ENCODE measurements around the gene IL13. TPM values are rescaled to one million over a fixed set of nuclear protein-coding genes. Genes with fewer than 3 reads are reported as not detected.
"Not testable (repeated sequence)": the region's sequence is repeated elsewhere in the genome, so short reads cannot be mapped to it uniquely, and the experiment has no call there.

IL13 gene
- total RNA-seq, 1 donor from 2014 or later, result 0.10 TPM

DNA sequence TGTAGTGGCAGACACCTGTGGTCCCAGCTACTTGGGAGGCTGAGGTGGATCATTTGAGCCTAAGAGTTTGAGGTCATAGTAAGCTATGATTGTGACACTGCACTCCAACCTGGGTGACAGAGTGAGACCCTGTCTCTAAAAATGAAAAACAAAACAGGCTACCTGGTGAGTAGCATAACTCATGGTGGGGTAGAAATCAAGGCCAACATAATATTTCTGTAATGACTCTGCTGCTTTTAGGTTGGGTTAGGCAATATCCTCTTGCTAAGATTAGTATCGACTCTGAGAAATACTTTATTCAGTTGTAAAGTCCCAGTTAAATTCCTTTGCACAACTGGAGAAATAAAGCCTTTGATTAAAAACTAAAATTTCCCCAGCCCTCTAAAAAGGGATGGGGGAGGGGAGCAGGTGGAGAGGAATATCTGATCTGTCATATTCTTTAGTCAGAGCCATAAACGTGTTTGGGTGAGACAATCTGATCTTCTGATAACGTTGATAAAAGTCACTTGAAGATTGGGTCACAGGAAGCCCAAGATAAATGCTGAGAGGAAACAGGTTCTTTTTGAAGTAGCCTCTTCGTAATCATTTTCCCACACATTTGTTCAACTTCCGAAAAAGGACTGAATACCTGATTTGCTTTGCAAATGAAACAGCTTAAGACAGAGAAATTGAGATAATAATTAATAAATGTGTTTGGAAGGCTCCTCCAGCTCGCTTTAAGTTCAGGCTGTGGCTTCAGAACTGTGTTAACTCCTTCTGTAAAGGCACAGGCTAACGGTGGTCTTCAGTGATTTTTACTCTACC lies 30.8 kb downstream of the IL13 start:
- no peak for DNase-seq

DNA sequence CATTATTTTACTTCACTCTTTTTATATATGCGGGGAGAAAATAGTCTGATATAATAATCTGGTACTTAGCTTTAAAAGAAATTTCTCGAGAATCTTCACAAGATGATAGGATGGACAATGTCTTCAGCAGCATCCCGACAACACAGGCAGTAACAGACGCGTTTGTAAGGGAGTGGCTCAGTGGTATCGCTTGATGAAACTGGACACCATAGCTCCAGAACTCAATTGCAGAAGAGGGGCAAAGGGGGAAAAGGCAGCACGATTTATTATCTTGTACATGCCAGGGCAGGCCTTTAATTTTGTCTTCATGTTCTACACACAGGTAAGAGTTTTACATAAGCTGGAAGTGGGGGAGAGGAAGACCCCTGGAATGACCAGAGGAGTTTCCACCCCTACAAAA lies 31.5 kb downstream of the IL13 start:
- DNase-seq, result no peak

DNA sequence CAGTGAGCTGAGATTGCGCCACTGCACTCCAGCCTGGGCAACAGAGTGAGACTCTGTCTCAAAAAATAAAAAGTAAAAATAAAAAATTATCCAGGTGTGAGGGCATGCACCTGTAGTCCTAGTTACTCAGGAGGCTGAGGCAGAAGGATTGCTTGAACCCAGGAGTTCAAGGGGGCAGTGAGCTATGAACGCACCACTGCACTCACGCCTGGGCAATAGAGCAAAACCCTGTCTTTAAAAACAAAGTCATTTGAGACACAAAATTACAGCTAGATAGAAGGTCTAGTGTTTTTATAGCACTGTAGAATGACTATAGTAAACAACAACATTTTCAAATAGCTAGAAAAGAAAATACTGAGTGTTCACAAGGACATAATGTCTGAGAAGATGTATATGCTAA lies 32.2 kb downstream of the IL13 start:
- no peak for DNase-seq

DNA sequence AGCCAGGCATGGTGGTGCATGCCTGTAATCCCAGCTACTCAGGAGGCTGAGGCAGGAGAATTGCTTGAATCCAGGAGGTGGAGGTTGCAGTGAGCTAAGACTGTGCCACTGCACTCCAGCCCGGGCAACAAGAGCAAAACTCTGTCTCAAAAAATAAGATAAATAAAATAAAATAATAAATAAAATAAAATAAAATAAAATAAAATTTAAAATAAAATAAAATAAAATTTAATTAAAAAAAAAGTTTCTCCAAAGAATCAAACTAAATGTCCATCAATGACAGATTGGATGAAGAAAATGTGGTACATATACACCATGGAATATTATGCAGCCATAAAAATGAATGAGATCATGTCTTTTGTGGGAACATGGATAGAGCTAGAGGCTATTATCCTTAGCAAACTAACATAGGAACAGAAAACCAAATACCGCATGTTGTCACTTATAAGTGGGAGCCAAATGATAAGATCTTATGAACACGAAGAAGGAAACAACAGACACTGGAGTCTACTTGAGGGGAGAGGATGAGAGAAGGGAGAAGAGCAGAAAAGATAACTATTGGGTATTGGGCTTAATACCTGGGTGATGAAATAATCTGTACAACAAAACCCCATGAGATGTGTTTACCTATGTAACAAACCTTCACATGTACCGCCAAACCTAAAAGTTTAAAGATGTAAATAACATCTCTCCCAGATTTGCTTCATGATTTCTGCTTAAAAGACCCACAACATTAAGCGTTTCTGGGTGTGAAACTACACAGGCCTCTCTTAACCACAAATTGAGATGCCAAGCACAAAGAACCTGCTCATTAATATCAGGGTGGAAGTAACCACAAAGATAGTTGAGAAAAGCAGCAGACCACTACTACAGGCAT lies 34.0 kb downstream of the IL13 start:
- not testable (repeated sequence) for DNase-seq

DNA sequence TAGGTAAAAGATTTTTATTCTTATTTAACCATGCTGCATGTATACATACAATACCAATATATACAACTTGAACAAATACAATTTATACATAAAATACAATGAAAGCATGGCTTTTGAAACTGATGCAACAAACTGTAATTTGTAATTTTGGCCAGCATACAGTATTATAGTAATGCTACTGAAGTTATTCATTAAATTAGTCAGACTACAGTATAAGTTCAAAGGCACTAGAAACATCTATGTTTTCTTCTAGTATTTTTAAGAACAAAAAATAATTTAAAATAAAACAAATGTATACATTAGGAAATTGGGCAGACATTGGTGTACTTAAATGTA lies 34.6 kb downstream of the IL13 start:
- DNase-seq, result no peak

DNA sequence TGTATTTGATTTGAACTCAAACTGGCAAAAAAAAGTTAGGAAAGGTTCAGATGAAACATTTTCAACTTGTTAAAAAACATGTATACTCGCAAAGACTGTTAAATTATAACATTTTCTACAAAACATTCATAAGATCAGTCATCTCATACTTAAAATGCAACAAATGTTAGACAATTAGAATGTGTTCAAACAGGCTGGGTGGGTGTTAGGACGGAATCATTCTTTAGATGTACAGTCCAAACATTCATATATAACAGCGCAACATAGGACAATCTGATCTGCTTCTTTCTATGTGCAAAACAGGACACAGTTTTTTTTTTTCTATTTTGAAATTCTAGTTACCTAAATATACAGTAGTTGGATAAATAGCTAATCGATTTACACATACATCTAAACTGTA lies 38.0 kb downstream of the IL13 start:
- no peak for DNase-seq

DNA sequence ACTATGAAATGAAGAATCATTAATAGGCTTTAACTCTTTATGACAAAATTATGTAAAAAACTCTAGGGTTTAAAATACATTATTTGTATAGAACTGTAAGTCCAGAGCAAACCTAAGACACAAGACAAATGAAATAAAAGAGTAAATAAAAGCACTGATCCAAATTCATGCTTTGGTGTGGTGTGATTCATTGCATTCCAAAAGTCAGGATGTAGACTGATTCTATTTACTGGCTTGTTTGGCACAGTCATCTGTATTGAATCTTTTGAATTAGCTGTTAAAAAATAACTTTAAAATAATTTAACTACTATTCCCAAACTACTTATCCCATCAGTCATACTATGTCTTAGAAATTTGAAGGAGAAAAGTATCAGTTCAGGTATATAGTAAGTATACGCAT lies 46.9 kb downstream of the IL13 start:
- DNase-seq, result no peak

DNA sequence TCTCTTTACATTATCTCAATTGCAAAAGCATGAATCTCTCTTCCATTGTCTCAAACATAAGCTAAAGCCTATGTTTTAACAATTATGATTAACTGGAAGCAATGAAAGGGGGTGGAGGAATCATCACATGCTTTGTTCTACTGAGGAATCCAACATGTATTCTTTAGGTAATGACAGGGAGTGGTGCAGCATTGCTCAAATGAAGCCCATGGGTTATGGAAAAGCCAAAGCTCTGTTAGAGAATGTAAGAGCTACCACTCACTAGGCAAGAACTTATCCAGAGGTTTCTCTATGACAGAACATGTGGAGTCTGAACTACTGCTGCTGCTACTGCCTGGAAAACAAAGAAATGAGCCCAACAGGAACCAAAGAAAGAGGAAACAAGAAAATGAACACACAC lies 50.7 kb downstream of the IL13 start:
- no peak for DNase-seq

Other genes with a start within 250 kb of the IL13 start
- 11.0 TPM for gene IRF1, start 167.4 kb upstream of the IL13 start, total RNA-seq
- gene IL5, start 114.7 kb upstream of the IL13 start, total RNA-seq, result not detected
- gene RAD50, start 101.2 kb upstream of the IL13 start, total RNA-seq, result 30.8 TPM
- gene IL4, start 15.8 kb downstream of the IL13 start, total RNA-seq, result not detected
- 12.0 TPM for gene KIF3A, start 79.4 kb downstream of the IL13 start, total RNA-seq
- gene CCNI2, start 89.3 kb downstream of the IL13 start, total RNA-seq, result 0.30 TPM
- gene SEPTIN8, start 119.1 kb downstream of the IL13 start, total RNA-seq, result 45.1 TPM
- 0.10 TPM for gene SOWAHA, start 155.1 kb downstream of the IL13 start, total RNA-seq
- 1.2 TPM for gene SHROOM1, start 172.5 kb downstream of the IL13 start, total RNA-seq
- 0.30 TPM for gene GDF9, start 208.3 kb downstream of the IL13 start, total RNA-seq
- gene UQCRQ, start 208.5 kb downstream of the IL13 start, total RNA-seq, result 76.1 TPM
- 0.79 TPM for gene LEAP2, start 215.5 kb downstream of the IL13 start, total RNA-seq

Data from skin of body (tissue), 2 donors.